GM21619 (cell line): Measurements from ENCODE around the gene LCN15.
"Not testable (repeated sequence)": the region's sequence is repeated elsewhere in the genome, so short reads cannot be mapped to it uniquely, and the experiment has no call there.

Experiments used
- ATAC-seq: cut with Tn5 transposase; IDR thresholded peaks from one replicate; pipeline ENCODE4 v1.9.1; 2021; ENCODE audit not compliant: unreplicated experiment

Gene LCN15

DNA sequence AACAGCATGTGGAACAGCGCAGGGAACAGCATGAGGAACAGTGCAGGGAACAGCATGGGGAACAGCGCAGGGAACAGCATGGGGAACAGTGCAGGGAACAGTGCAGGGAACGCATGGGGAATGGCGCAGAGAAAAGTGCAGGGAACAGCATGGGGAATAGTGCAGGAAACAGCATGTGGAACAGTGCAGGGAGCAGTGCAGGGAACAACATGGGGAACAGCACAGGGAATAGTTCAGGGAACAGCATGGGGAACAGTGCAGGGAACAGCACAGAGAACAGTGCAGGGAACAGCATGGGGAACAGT, 8.2 kb downstream of the LCN15 start:
- ATAC-seq = no peak

GRCh38 chr9:136755302-136756133, 8.8 kb downstream of the LCN15 start:
- ATAC-seq = not testable (repeated sequence)

DNA sequence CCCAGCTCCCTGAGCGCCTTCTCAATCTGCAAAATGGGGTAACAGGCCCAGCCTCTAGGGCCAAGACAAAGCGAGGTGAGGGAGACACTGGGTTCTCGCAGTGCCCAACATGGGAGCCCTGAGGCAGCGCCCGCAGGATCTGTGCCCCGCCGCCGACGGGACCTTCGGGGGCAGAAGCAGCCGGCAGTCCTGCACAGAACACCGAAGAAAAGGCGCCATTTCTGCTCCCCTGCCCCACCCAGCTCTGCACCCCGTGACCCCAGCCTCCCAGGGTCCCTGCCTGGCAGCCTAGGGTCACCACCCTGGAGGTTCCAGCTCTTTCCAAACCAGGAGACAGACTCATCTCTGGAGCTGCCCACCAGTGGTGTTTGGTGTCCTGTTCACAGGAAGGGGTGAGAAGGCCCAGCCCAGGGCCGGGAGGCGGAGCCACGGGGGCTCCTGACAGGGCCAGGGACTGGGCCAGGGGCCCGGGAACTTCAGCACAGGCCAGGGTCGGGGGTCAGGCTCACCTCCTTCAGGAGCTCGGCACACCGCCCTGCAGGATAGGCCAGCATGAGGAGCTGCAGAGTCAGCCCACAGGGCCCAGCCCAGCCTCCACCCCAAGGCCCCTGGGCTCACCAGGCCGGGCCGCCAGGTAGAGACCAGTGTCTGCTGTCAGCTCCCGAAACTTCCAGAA, 9.6 kb downstream of the LCN15 start:
- no peak for ATAC-seq

GRCh38 chr9:136754059-136754572, 10.2 kb downstream of the LCN15 start:
- no peak for ATAC-seq

DNA sequence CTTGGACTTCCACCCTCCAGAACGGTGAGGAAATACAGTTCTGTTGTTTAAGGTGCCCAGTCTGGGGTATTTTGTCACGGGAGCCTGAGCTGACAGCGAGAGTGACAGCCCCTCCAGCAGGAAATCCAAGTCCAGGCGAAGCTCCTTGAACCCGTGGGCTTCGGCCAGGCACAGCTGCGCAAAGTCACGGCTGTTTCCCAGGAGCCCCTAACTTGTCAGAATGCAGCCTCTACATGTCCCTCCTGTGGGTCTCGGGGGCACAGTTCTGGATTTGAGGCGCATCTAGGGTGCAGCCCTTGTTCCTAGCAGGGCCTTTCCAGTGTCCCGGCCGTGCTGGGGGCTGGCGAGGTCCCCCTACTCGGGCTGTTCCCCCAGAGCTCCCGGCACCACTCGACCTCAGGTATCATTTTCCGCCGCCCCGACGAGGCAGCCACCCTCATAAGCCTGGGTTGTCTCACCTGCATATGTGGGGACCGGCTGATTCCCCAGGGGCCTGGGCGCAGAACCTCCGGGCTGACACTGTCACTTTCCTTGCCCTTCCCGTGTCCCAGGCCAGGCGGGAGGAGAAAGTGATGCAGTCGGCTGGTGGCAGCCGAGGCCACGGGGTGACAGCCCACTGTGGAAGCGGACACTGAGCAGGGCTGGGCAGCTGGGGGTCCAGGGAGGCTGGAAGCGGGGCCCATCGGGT, 10.8 kb downstream of the LCN15 start:
- no peak for ATAC-seq

GRCh38 chr9:136751814-136752213, 12.5 kb downstream of the LCN15 start:
- no peak for ATAC-seq

DNA sequence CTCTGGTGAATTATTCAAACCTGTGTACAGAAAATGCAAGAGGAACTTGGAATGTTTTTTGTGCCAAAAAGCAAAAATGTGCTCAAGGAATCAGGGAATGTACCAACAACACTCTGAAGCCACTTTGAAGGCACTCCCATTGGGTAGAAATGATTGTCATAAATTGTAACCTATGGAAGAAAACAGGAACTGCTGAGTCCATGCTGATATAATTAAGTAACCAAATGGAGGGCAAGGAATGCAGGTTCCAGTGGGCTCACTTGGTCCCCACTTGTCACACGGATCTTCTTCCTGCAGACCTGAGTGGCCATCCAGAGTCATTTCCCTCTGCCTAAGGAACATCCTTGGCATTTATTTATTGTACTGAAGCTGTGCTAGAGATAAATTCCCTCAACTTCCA, 13.1 kb downstream of the LCN15 start:
- ATAC-seq = no peak

GRCh38 chr9:136750526-136750925, 13.8 kb downstream of the LCN15 start:
- ATAC-seq = no peak

DNA sequence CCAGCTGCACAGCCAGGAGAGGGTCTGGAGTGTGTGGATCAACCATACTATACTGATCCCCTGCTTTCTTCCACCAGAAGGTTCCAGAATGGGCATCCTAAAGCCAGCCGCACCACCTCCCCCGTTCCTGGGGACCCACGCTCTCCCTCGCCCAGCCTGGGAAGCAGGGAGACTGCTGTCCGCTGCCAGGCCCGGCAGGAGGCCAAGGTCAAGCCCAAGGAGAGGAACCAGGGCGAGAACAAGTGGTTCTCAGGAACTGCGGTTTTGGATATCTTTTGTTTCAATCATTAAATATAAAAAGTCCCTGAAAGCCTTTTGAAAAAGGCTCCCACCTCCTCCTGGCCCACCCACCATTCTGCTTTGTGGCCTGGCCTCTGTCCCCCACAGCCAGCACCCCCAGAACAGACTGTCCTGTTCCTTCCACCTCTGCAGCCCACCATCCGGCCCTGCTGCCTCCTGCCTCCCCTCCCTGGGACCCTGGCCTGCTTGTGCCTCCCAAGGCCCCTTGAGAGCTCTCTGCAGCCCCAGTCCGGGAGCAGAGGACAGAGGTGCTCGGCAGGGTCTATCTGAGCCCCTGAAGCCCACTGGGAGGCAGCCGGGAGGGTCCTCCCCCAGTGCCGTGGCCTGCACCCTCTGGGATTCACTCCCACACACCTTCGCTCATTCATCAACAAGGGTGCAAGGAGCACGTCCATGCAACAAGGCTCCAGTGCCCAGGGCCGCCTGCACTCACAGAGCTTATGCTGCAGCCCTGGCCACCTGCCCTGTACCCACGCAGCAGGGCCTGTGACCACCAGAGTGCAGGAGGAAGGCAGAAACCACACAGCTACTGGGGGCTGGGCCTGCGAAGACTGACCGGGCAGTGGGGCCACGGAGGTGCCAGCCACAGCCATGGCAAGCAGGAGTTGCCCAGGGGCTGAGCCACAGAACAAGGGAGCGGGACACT, 15.4 kb downstream of the LCN15 start:
- ATAC-seq = no peak

DNA sequence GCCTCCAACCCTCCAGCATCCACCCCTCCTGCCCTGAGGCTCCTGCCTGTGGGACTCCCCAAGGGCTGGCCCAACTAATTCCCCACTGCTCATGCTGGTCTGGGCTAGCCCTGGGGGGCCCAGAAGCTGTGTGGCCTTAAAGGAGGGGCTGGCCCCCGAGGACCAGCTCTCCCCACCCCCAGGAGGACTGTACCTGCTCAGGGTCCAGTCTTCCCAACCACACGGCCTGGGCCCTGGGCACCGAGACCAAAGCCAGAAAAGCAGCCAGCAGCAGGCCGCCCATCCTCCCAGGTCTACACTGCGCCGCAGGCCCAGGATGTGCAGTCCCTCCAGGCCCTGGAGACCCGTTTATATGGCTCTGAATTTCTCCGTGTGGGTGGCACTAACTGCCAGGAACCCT, 16.1 kb downstream of the LCN15 start, which contains the start of gene LCN6:
TSS of gene LCN6 (minus strand) at position 325 of the 400 bp plus-strand sequence. CDS start at position 283, 42 bp downstream.
- ATAC-seq = no peak

GRCh38 chr9:136747161-136748060, 16.9 kb downstream of the LCN15 start:
- no peak for ATAC-seq

DNA sequence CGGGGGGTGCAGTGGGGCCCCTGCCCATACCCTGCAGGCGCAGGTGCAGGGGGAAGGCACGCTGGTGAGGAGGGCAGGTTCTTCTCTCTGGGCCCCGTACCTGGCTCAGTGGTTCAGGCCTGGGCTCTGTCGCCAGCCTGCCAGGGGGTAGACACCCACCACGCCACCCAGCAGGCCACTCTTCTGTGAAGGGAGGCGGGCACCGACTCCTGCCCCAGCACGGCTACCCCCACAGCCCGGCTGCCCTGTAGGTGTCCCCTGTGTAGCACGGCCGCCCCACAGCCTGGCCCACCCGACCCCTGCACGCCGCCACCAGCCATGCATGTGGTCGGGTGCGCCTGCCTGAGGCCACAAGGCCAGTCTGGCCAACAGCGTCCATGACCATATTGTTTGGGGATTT, 17.7 kb downstream of the LCN15 start:
- ATAC-seq = no peak

DNA sequence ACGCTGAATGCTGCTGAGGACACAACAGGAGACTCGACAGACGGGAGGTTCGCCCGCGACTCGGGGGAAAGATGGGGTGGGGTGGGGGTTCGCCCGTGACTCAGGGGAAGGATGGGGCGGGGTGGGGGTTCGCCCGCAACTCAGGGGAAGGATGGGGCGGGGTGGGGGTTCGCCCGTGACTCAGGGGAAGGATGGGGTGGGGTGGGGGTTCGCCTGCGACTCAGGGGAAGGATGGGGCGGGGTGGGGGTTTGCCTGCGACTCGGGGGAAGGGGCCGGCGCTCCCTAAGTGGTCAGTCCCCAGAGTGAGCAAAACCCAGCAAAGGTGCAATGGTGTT, 18.2 kb downstream of the LCN15 start:
- ATAC-seq = no peak

GRCh38 chr9:136745389-136746154, 18.7 kb downstream of the LCN15 start:
- ATAC-seq = no peak

GRCh38 chr9:136744773-136745172, 19.5 kb downstream of the LCN15 start:
- no peak for ATAC-seq

- no peak for ATAC-seq
These were observed 20.6 kb downstream of the LCN15 start for GRCh38 chr9:136743639-136744211.

DNA sequence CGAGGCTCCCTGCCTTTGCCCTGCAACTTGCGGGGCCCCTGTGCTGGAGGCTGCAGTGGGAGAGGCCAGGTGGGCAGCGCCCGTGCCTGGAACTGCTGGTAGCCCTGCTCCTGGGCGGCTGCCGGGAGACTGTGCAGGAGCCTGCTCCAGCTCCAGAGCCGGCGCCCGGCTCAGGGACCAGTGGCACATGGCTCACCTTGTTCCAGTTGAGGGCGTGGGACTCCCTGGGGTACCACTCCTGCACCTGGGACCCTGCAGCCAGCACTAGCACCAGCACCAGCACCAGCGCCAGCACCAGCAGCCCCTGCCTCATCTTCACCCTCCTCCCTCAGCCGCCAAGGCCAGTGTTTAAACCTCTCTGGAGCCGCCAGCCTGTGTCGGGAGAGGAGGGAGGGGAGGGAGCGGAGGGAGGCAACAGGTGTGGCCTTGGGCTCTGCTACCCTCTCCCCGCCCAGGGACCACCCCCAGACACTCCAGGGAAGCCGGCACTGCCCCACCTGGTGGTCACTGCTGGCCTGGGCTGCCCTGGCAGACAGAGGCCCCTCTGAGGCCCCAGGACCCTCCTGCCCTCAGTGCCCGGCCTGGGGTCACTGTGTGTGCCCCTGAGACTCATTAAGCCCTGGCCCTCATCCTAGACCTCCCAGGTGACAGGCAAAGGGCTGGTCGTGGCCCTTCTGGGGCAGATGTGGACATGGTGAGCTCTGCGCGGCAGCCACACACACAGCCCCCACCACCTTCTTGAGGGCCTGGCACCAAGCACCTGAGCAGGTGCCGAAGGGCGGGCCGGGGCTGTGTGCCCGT, 21.5 kb downstream of the LCN15 start, which contains the start of gene LCN10:
TSS of gene LCN10 (minus strand) at position 350 of the 801 bp plus-strand sequence. CDS start at position 313, 37 bp downstream.
- ATAC-seq = no peak
